ENCODE data around the gene LMOD3. TPM values are rescaled to one million over a fixed set of nuclear protein-coding genes. Genes with fewer than 3 reads are reported as not detected.

LMOD3 gene
- total and polyA plus RNA-seq, 2 of the 8 experiments (the other 6 are each of a cell fraction or from before 2014, with no cell fraction given), result not detected

DNA sequence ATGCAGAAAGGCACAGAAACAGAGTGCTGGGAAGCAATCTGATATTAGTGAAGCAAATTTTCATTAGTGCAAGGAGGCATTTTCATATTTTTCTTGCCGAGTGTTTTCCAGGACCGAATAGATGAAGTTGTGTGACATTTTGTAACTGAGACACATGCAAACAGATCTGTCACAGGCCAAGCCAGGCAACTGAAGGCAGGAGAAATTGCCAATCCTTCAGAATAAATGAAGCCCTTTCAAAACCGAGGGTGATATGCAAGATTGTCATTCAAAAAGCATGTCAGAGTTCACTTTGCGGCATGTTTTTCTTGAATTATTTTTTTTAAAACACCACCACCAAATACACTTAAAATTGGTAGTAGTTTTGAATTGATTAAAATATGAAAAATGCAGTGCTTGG, 6.2 kb downstream of the LMOD3 start (continued):
- TF ChIP-seq, protein P1, sequence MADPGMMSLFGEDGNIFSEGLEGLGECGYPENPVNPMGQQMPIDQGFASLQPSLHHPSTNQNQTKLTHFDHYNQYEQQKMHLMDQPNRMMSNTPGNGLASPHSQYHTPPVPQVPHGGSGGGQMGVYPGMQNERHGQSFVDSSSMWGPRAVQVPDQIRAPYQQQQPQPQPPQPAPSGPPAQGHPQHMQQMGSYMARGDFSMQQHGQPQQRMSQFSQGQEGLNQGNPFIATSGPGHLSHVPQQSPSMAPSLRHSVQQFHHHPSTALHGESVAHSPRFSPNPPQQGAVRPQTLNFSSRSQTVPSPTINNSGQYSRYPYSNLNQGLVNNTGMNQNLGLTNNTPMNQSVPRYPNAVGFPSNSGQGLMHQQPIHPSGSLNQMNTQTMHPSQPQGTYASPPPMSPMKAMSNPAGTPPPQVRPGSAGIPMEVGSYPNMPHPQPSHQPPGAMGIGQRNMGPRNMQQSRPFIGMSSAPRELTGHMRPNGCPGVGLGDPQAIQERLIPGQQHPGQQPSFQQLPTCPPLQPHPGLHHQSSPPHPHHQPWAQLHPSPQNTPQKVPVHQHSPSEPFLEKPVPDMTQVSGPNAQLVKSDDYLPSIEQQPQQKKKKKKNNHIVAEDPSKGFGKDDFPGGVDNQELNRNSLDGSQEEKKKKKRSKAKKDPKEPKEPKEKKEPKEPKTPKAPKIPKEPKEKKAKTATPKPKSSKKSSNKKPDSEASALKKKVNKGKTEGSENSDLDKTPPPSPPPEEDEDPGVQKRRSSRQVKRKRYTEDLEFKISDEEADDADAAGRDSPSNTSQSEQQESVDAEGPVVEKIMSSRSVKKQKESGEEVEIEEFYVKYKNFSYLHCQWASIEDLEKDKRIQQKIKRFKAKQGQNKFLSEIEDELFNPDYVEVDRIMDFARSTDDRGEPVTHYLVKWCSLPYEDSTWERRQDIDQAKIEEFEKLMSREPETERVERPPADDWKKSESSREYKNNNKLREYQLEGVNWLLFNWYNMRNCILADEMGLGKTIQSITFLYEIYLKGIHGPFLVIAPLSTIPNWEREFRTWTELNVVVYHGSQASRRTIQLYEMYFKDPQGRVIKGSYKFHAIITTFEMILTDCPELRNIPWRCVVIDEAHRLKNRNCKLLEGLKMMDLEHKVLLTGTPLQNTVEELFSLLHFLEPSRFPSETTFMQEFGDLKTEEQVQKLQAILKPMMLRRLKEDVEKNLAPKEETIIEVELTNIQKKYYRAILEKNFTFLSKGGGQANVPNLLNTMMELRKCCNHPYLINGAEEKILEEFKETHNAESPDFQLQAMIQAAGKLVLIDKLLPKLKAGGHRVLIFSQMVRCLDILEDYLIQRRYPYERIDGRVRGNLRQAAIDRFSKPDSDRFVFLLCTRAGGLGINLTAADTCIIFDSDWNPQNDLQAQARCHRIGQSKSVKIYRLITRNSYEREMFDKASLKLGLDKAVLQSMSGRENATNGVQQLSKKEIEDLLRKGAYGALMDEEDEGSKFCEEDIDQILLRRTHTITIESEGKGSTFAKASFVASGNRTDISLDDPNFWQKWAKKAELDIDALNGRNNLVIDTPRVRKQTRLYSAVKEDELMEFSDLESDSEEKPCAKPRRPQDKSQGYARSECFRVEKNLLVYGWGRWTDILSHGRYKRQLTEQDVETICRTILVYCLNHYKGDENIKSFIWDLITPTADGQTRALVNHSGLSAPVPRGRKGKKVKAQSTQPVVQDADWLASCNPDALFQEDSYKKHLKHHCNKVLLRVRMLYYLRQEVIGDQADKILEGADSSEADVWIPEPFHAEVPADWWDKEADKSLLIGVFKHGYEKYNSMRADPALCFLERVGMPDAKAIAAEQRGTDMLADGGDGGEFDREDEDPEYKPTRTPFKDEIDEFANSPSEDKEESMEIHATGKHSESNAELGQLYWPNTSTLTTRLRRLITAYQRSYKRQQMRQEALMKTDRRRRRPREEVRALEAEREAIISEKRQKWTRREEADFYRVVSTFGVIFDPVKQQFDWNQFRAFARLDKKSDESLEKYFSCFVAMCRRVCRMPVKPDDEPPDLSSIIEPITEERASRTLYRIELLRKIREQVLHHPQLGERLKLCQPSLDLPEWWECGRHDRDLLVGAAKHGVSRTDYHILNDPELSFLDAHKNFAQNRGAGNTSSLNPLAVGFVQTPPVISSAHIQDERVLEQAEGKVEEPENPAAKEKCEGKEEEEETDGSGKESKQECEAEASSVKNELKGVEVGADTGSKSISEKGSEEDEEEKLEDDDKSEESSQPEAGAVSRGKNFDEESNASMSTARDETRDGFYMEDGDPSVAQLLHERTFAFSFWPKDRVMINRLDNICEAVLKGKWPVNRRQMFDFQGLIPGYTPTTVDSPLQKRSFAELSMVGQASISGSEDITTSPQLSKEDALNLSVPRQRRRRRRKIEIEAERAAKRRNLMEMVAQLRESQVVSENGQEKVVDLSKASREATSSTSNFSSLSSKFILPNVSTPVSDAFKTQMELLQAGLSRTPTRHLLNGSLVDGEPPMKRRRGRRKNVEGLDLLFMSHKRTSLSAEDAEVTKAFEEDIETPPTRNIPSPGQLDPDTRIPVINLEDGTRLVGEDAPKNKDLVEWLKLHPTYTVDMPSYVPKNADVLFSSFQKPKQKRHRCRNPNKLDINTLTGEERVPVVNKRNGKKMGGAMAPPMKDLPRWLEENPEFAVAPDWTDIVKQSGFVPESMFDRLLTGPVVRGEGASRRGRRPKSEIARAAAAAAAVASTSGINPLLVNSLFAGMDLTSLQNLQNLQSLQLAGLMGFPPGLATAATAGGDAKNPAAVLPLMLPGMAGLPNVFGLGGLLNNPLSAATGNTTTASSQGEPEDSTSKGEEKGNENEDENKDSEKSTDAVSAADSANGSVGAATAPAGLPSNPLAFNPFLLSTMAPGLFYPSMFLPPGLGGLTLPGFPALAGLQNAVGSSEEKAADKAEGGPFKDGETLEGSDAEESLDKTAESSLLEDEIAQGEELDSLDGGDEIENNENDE (IDR thresholded peaks at IDR 0.05; ENCODE audit: insufficient replicate concordance, low read length), result no peak
- no peak for TF ChIP-seq GTF2F1 (IDR thresholded peaks at IDR 0.05; ENCODE audit: borderline replicate concordance, low read depth, low read length)
- no peak for TF ChIP-seq CHD2 (IDR thresholded peaks at IDR 0.05; ENCODE audit: low read length)
- TF ChIP-seq TAF7 (optimal IDR thresholded peaks at IDR 0.05; ENCODE audit: borderline replicate concordance, low read depth, low read length), result no peak
- TF ChIP-seq KDM5A (IDR thresholded peaks at IDR 0.05; ENCODE audit: low read length), result no peak
- no peak for TF ChIP-seq SP2 (IDR thresholded peaks at IDR 0.05; ENCODE audit: low read length)
- TF ChIP-seq SIX5 (IDR thresholded peaks at IDR 0.05; ENCODE audit: low read depth, low read length), result no peak
- TF ChIP-seq TCF12 (IDR thresholded peaks at IDR 0.05; ENCODE audit: low read depth, low read length), result no peak

Data from H1 (cell line).